Right lung (tissue), 5 donors: Measurements from ENCODE around the gene UNC93B1. TPM values are rescaled to one million over a fixed set of nuclear protein-coding genes. Genes with fewer than 3 reads are reported as not detected.
"Not testable (repeated sequence)": the region's sequence is repeated elsewhere in the genome, so short reads cannot be mapped to it uniquely, and the experiment has no call there.

ENCODE experiments used
- DNase-seq, 2 donors: peaks; one replicate each; pipeline ENCODE4 v3.0.0-alpha.2; 2013
- polyA plus RNA-seq, 5 donors: library from polyadenylated mRNA; unstranded; fragments of 120-200 nt; gene quantifications; one replicate each; pipeline versions ENCODE4 v1.2.1 to v1.2.3, GENCODE V29; 2013; ENCODE audit warnings: inconsistent platforms in 1 of 5, low replicate concordance in 1 of 5; ENCODE audit not compliant: insufficient read length in 5 of 5, insufficient read depth in 1 of 5

UNC93B1 gene
- polyA plus RNA-seq, 5 donors = 12.3 to 25.2 (median 15.1) TPM

GRCh38 chr11:67994387-67994786 is 9.5 kb downstream of the UNC93B1 start:
- not testable (repeated sequence) for DNase-seq

- DNase-seq = not testable (repeated sequence)
Observed at GRCh38 chr11:67993821-67994220, 10.1 kb downstream of the UNC93B1 start.

- not testable (repeated sequence) for DNase-seq
Observed at GRCh38 chr11:67991347-67992121, 12.4 kb downstream of the UNC93B1 start.

- not testable (repeated sequence) for DNase-seq
Observed at GRCh38 chr11:67990546-67991346, 13.2 kb downstream of the UNC93B1 start.

- DNase-seq = not testable (repeated sequence)
Observed at GRCh38 chr11:67985302-67985701, 18.6 kb downstream of the UNC93B1 start.

DNA sequence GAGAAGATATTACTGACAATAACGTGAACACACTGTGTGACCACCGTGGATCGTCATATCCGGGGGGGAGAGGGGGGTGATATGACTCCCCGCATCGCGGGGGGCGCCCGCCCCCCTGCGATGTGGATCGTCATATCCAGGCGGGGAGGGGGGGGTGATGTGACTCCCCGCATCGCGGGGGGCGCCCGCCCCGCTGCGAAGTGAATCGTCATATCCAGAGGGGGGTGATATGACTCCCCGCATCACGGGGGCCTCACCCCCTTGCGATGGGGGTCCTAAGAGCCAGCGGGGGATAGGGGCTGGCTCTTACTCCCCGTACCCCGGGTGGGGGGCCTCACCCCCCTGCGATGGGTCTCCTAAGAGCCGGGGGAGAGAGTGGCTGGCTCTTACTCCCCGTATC is 19.9 kb downstream of the UNC93B1 start:
- DNase-seq = no peak

DNA sequence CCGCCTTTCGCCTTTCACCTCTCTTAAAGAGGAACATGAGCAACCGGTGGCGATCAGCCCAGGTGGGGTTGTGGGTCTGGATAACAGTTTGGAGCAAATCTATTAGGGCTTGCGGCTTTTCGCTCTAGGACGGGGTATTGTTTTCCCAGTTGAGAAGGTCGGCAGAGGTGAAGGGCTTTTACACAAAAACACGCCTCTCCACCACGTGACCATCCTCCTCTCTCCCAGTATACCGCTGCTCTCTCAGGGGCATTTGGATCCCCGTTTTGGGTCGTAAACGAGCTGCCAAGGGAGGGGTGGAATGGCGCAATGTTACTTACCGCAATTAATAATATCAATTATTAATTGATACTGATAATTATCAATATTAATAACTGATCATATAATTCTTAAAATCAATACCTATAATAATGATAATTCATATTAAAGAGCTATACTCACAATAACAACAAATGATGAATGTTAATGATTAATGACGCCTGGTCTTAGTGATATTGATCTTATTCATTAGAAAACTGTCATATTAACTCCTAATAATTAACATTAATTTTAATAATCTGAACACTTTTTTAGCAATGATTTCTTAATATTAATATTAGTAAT is 21.5 kb downstream of the UNC93B1 start:
- DNase-seq = not testable (repeated sequence)

DNA sequence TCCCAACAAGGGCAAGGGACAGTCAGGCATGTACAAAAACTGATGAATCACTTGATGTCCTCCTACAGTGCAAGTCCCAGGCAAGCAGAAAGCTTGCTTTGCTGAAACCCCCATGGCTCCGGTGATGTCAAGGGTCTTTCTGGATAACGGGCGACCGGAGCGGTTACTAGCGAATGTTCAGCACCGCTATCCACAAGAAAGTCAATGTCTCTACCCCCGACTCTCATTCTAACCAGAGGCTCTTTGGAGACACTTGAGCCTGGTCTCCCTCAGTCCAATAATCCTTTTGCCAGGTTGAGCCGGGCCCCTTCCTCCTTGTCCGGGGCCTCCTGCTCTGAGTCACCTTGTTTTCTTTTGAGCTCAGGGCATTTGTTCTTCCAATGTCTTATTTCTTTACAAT is 22.7 kb downstream of the UNC93B1 start:
- not testable (repeated sequence) for DNase-seq

- DNase-seq = peak; percentile 33 to 38
Observed at GRCh38 chr11:67978766-67979418, 25.0 kb downstream of the UNC93B1 start.

DNA sequence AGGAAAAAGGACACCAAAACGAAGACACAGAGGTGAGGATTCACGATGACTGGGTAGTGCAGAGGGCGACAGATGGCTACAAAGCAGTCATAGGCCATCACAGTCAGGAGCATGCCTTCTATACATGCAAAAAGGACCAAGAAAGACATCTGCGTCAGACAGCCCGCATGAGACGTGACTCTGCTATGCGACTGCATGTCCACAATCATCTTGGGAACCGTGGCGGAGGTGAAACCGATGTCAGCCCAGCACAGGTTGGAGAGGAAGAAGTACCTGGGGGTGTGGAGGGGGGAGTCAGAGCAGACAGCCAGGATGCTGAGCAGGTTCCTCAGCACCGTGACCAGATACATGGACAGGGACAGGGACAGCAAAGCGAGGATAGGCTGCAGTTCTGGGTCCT is 29.2 kb downstream of the UNC93B1 start:
- DNase-seq = not testable (repeated sequence)

- DNase-seq = not testable (repeated sequence)
Observed at GRCh38 chr11:67965830-67966348, 38.0 kb downstream of the UNC93B1 start.

DNA sequence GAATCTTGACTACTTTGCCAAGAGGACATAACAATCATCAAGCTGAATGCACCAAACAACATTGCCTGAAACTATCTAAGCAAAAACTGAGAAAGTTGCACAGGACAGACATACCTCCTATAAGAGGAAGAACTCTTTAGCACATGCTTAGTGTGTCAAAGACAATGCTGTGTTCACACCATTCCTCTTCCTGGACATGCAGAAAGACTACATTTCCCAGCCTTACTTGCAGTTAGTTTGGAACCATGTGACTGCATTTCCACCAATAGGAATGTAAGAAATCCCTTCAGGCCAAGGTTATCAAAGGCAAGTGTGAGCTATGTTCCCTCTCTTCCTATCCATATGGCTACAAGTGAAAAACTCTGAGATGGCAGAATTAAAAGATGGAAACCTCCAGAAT is 39.2 kb downstream of the UNC93B1 start:
- DNase-seq = not testable (repeated sequence)

- DNase-seq = not testable (repeated sequence)
Observed at GRCh38 chr11:67963879-67964278, 40.0 kb downstream of the UNC93B1 start.

- not testable (repeated sequence) for DNase-seq
Observed at GRCh38 chr11:67963217-67963616, 40.7 kb downstream of the UNC93B1 start.

GRCh38 chr11:67956236-67956635 is 47.7 kb downstream of the UNC93B1 start:
- not testable (repeated sequence) for DNase-seq

DNA sequence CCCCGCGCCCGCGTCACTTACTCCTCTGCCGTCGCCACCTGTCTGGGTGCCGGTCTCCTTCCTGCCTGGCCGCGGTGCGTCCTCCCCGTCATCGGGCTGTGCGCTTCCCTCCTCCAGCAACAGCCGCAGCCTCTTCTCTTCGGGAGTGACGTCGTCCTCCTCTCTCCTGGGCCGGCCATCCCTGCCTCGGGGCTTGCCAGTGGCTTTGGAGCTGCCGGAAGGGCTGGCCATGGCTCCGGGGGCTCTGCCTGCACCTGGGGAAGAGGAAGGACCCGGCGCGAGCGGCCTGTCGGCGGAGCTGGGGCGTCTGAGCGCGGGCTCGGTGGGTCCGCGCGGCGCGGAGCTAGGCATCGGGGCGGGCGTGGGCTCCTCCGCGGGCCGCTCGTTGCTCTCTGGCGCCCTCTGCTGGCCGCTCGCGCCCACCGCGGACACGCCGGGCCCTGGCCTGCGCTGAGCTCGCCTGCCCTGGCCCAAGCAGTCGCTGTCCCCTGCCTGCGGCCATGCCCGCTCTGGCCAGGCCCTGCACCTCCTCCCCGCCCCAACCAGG is 48.4 kb downstream of the UNC93B1 start:
- peak; percentile 66 to 69 for DNase-seq

DNA sequence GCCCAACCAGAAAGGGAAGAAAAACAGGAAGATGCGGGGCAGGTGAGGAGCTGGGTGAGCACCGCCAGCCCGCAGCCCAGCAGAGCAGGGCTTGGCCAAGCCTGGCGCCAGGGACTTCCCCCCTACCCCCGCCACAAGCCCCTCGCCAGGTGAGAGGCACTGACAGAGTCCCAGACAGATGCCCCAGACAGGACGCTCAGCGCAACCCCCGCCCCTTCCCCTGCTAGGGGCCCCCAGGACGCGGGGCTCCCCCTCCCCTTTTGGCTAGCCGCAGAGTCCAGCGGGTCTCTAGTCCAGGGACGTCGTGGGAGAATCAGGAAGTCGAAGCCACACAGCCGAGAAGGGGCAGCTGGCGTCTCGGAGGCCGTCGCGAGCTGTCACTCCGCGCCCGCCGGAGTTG is 48.9 kb downstream of the UNC93B1 start:
- not testable (repeated sequence) for DNase-seq

GRCh38 chr11:67954251-67954650 is 49.6 kb downstream of the UNC93B1 start:
- not testable (repeated sequence) for DNase-seq

GRCh38 chr11:67950705-67951104 is 53.2 kb downstream of the UNC93B1 start:
- DNase-seq = not testable (repeated sequence)

- not testable (repeated sequence) for DNase-seq
Observed at GRCh38 chr11:67947785-67948184, 56.1 kb downstream of the UNC93B1 start.

- not testable (repeated sequence) for DNase-seq
Observed at GRCh38 chr11:67946403-67946802, 57.5 kb downstream of the UNC93B1 start.
